IPS-NIHi7 (cell line): Measurements from ENCODE around the gene AGBL4.

Source experiments
- DNase-seq: peaks from one replicate; pipeline ENCODE4 v3.0.0; 2012; ENCODE audit warnings: mixed read lengths; ENCODE audit errors: extremely low spot score

The AGBL4 gene

GRCh38 chr1:48889615-48890014, 1134.1 kb downstream of the AGBL4 start:
- DNase-seq: no peak

GRCh38 chr1:48889082-48889481, 1134.7 kb downstream of the AGBL4 start:
- DNase-seq: no peak

GRCh38 chr1:48887796-48888195, 1136.0 kb downstream of the AGBL4 start:
- DNase-seq: no peak

GRCh38 chr1:48882020-48882419, 1141.7 kb downstream of the AGBL4 start:
- DNase-seq: no peak

- DNase-seq: no peak
Observed at GRCh38 chr1:48878191-48878940, 1145.4 kb downstream of the AGBL4 start.

GRCh38 chr1:48876330-48876785, 1147.4 kb downstream of the AGBL4 start:
- no peak for DNase-seq

- DNase-seq: no peak
Observed at GRCh38 chr1:48875552-48876329, 1148.0 kb downstream of the AGBL4 start.

- DNase-seq: peak; percentile 53
Observed at GRCh38 chr1:48873944-48874343, 1149.8 kb downstream of the AGBL4 start.

GRCh38 chr1:48870596-48870995, 1153.2 kb downstream of the AGBL4 start:
- DNase-seq: peak; percentile 46

GRCh38 chr1:48869116-48869893, 1154.4 kb downstream of the AGBL4 start:
- DNase-seq: peak; percentile 48

- no peak for DNase-seq
Observed at GRCh38 chr1:48864913-48865312, 1158.8 kb downstream of the AGBL4 start.

- DNase-seq: no peak
Observed at GRCh38 chr1:48859456-48859855, 1164.3 kb downstream of the AGBL4 start.

GRCh38 chr1:48858200-48858920, 1165.4 kb downstream of the AGBL4 start:
- no peak for DNase-seq

- DNase-seq: no peak
Observed at GRCh38 chr1:48853006-48853405, 1170.7 kb downstream of the AGBL4 start.

- DNase-seq: no peak
Observed at GRCh38 chr1:48851638-48852037, 1172.1 kb downstream of the AGBL4 start.

- no peak for DNase-seq
Observed at GRCh38 chr1:48848035-48848434, 1175.7 kb downstream of the AGBL4 start.

GRCh38 chr1:48846441-48846840, 1177.3 kb downstream of the AGBL4 start:
- DNase-seq: no peak

GRCh38 chr1:48844187-48844586, 1179.6 kb downstream of the AGBL4 start:
- no peak for DNase-seq

- no peak for DNase-seq
Observed at GRCh38 chr1:48841966-48842365, 1181.8 kb downstream of the AGBL4 start.

GRCh38 chr1:48841461-48841860, 1182.3 kb downstream of the AGBL4 start:
- DNase-seq: no peak

- no peak for DNase-seq
Observed at GRCh38 chr1:48831120-48831978, 1192.4 kb downstream of the AGBL4 start.
